Endothelial cell of hepatic sinusoid (primary cell): ENCODE results near the gene MNT.

Experiments
- in situ Hi-C: cut with HindIII; loops from 2 replicates; pipeline ENCODE4 v1.10.0; 2017; ENCODE audit warnings: low sequenced_read_pairs

Gene MNT

DNA sequence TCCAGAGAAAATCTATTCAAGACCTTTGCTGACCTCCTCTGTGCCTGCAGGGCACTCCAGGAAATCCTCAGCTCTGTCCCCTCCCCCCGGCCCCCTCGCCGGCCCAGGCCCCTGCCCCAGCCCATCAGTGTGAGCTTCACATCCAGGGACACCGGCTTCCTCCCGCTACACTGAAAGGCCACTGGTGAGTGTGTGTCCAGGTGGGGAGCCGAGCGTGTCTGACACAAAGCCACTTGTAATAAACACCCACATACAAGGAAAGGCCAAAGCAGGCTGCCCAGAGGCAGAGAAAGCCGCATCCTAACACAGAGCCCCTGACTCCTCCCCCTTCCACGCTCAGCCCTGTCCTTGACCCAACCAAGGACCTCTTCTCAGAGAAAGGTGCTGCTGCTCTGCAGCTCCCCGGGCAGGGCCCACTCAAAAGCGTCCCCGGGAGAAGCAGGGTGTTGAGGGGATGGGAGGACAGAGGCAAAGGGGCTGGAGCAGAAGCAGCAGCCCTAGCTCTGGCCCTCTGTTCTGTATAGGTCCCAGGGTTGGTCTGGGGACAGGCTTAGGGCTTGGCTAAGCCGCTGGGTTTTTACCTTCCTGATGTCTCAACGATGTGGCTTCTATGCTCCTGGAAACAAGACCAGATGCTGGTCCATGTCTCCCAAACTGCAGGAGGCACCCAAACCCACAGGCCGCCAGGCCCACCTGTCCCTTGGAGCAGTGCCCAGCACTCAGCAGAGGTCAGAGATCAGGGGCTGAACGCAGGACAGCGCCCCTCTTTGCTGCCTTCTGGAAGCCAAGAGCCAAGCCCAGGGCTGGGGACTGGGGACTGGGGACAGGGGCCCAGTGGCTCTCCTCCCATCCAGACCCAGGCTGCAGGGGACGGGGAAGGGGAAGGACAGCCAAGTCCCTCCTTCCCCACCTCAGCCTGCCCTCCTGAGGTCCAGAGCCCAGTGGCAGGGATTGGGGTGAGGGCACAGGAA is 15.3 kb downstream of the MNT start:
- in situ Hi-C loops = no loop called here

DNA sequence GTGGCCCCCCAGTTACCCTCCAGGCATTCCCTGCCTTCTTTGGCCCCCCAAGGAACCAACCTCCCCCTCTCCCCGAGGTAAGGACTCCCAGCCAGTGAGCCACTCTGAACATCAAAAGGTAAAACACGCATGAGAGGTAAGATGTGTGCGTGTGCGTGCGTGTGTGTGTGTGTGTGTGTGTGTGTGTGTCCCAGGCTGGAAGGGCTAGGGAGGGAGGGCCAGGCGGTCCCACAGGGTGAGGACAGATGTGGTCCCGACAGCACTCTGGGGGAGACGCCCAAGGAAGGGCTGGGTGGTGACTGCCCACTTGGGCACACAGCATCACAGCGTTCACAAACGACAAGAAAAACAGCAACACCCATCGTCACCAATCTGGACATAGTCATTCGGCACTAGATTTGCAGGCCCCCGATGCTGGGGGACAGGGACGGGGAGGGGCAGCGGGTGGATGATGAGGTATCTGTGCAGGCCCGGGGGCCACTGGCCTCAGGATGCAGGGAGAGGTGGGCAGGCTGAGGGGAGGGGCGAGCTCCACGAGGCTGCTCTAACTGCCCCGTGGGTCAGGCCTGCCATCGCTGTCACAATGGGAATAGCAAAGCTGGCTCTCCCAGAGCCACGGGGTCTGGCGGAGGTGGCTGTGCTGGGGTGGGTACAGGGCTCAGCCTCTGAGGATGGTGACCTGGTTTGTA is 16.3 kb downstream of the MNT start:
- in situ Hi-C loops = no loop called here

DNA sequence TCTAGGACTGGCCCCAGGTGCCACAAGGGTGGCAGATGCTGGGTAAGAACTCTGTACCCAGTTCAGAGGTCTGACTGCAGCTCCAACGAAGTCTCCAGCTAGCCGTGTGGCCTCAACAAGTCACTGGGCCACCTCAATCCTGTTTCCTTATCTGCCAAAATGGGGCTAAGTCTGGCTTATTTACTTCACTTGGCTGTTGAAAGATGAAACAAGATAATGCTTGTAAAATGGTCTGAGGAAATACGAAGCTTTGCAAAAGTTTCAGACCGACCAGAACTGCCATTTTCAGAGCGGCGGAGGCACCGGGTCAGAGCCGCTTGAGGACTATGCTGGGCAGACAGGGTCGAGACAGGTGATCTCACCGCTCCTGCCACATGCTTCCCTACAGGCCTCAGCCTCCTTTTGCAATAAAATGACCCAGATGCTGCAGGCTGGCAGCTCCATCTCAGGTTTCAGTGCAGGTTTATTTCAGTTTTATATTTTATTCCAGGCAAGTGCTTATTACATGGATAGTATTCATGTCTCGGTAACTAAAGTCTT is 17.2 kb downstream of the MNT start:
- in situ Hi-C loops = no loop called here

DNA sequence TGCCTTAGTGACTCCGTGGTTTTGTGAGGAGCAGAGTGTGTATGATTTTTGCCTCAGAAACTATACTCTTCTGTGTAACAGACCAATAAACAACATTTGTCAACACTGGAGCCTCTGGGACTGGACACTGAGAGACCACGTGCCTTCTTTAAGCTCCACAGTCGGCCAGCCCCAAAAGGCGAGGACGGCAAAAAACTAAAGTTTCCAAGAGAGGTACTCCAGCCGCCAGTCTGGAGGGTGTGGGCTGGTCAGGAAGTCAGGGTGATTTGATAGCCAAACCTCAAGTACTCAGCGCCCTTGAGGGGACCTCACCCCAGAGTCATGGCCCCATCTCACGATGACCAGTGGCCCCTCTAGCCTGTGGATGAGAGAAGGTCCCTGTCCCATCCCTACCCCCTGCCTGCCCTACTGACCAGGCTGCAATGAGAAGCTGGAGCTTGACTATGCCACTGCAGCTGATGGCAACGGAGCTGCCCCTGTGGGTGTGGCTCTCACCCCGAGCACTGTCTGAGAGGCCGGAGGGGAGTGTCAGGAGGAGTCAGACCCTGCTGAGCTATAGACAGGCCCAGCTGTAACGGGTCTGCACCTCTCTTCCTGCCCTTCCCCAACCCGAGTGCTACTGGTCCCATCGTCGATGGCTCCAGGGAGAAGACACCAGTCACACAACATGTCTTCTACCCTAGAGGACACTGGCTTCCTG is 19.8 kb downstream of the MNT start:
- in situ Hi-C loops = no loop called here

DNA sequence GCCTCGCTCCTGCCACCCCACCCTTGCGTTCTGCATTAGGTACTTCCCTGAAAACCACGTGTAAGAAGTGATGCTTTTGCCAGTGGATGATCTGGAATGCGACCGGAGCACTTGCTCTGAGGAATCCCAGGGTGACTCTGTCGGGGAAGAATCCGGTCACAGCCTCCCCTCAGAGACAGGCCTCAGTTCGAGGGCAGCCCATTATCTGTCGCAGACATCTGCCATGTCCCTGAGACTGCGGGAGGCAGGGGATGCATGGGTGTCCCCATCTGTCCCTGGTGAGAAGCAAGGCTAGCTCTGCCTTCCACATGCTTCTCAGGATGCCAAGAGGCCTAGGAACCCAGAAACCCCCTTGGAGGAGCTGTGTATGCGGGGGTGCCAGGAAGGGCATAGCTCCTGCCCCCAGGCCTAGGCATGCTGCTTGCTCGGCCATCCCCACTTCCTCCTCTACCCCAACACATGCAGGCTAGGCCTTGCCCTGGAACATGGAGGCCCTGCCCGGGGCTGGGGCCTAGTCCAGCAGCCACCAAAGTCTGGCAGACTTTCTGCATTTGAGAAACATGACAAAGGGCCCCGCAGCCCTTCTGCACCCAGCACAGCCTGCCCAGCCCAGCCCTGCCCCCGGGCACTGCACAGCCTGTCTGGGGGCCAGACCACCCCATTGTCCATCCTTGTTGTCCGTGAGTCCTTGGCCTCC is 20.5 kb downstream of the MNT start:
- in situ Hi-C loops = no loop called here

DNA sequence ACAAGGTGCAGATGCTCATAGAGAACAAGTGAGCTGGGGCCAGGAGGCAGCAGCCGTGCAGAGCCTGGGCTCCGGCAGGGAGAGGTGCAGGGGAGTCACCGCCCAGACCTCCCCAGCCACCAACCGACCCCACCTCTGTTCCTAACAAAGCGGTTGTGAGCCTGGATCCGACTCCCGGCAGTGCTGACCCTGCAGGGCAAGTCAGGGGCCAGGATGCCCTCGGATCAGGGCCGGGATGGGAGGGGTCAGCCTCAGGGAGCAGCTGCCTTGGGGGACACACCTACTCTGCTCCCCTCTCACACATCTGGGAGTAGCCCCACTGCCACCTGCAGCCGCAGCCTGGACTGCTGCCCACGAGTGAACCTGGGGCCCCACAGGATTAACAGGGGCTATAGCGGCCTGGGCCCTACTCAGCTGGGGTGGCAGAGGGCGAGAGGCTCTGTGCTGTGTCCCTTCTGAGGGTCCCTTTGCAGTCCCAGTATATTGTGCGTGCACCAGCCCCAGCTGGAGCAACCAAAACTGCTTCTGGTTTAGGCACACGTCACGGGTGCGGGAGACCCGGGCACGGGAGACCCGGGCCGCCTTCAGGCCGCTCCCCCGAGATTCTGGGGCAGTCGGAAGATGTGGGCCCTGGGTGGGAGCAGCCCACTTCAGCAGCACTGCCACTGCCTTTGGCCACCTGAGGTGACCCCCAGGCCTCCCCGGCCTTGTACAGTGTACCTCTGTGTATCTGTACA is 21.2 kb downstream of the MNT start:
- in situ Hi-C loops = no loop called here

DNA sequence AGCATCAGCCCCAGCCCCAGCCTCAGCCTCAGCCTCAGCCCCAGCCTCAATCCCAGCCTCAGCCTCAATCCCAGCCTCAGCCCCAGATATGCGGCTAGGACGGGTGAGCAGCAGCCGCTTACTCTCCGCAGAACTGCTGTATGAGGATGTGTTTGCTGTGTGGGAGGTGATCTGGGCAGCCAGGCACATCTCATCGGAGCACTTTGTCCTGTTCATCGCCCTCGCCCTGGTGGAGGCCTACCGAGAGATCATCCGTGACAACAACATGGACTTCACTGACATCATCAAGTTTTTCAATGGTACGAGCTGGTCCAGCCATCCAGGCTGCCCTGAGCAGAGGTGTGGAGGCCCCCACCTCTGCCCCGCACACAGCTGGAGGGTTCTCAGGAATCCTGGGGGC is 22.0 kb downstream of the MNT start:
- in situ Hi-C loops = no loop called here

DNA sequence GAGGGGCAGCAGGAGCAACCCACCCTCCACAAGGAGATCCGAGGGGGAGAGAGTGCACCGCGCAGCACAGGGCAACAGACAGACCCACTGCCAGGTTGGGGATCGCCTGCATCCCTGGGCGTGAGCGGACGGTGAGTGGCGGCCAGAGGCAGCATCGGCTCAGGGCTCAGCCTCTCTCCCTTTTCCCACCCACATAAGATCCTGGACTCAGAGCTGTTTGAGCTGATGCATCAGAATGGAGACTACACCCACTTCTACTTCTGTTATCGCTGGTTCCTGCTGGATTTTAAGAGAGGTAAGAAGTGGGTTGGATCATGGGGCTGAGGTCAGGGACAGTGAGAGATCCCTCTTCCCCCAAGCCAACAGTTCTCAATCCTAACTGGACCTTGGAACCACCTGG is 23.2 kb downstream of the MNT start:
- in situ Hi-C loops = no loop called here

DNA sequence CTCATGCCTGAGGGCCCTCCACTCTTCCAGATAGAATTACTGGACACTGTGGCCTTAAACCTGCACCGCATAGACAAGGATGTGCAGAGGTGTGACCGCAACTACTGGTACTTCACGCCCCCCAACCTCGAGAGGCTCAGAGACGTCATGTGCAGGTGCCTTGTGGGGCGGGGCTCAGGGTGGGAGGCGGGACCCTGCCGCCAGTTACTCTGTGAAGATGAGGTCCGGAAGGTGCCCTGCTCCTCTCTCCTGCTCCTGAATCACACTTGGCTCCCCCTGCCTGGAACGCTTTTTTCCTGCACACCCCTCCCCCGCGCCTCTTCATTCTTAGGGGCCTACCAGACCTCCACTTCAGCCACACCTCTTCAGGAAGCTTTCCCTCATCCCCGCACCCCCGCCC is 24.8 kb downstream of the MNT start:
- in situ Hi-C loops = no loop called here

DNA sequence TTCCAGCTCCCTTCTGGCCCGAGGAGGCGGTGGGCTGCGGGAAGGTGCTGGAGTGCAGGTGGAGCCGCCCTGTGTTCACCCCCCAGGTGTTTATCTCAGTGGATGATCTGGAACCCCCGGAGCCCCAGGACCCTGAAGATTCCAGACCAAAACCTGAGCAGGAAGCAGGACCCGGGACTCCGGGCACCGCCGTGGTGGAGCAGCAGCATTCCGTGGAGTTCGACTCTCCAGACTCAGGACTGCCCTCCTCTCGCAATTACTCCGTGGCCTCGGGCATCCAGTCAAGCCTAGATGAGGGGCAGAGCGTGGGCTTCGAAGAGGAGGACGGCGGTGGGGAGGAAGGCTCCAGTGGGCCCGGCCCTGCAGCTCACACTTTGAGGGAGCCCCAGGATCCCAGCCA is 25.5 kb downstream of the MNT start:
- in situ Hi-C loops = no loop called here

DNA sequence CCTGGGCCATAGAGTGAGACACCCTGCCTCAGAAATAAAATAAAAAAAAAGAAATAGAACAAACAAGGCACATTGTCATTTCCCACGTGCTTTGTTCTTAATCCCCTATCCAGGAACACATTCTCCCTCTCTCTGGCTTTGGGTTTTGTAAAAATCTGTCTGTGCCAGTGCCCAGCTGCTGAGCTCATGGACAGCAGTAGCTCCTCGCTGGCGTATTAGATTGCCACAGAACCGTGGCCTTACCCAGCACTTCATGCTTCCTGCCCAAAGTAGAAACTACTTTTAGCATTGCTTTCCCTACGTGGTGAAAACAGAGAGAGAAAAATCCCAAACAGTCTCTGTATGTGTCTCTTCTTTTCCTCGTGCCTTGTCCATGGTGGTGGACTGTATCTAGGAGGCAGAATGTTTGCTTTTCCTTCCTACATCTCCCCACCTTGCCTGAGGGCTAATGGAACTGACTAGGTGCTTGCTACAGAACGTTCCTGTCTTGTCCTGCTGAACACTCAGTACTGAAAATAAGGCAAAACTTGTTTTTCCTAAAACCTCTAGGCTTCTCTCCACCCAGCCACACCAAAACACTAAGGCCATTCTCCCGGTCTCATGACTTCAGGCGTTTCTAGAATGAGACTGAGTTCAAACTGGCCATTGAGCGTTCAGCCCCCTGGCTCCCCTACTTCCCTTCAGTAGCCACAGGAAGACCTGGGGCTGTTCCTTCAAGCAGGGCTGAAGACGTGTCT is 26.1 kb downstream of the MNT start:
- in situ Hi-C loops = no loop called here

DNA sequence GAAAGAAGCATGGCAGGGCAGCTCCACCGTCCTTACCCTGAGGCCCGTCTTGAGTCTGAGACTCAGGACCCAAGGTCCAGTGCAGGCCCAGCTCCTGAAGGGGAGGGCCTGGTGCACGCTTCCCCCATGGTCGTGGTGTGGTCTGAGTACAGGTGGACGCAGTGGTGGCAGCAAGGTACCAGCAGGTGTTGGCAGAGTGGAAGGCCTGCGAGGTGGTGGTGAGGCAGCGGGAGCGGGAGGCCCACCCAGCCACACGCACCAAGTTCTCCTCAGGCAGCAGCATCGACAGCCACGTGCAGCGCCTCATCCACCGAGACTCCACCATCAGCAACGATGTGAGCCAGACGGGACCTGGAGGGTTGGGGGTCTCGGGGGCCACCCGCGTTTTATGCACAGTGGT is 27.7 kb downstream of the MNT start:
- in situ Hi-C loops = no loop called here

DNA sequence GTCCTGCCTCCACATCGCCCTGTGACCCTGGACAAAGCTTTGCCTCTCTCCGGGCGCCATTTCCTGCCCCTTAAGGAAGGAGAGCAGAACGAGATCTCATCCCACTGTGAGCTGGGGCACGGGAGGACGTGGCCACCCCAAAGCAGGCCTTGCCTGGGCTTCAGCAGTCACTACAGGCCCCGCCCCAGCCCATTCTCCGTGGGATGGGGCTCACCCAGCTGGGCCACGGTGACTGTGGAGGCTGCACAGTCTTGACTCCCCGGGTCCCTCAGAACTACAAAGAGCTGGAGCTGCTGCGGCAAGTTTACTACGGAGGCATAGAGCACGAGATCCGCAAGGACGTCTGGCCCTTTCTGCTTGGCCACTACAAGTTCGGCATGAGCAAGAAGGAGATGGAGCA is 28.2 kb downstream of the MNT start:
- in situ Hi-C loops = no loop called here

DNA sequence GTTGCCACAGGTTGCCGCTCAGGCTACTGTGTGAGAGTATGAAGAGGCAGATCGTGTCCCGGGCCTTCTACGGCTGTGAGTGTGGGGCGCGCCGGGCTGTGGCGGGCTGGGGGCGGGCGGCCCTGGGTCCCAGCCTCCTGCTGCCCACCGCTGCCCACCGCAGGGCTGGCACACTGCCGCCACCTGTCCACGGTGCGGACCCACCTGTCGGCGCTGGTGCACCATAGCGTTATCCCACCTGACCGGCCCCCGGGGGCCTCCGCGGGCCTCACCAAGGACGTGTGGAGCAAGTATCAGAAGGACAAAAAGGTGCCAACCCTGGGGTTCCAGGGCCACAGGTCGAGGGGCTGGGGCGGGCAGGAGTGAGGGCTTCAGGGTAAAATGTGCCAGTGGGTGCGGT is 28.7 kb downstream of the MNT start:
- in situ Hi-C loops = no loop called here

DNA sequence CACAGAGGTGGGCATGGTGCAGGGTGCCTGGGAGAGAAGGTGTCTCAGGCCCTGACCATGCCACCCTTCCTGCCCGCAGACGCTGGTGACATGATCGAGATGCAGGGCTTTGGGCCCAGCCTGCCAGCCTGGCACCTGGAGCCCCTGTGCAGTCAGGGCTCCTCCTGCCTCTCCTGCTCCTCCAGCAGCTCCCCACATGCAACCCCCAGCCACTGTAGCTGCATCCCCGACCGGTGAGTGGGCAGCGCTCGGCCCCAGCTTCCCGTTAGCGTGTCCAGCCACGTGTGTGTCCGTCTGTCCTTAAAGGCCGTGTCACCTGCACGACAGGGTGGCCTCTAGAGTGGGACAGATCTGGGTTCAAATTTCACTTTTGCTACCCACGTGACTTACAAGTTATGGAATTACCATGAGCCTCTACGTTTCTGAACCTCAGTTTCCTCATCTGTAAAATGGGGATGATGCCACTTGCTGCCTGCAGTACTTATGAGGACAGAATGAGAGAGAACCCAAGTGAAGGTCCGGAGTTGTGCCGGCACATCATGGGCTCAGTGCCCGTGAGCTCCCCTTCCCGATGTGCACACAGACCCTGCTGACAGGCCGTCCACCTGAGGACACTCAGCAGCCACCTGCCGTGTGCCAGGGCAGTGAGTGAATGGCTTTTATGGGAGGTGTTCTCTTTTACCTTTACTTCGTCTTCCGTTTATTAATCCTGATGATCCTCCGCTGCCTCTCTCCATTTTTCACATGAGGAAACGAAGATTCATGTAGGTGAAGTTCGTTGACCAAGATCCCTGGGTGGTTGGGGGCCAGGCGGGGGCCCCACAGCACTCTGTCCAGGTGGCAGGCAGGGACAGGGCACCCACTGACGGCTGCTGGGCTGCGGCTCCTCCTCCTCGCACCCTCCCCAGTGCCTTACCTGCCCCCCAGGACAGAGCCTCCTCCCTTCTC is 29.4 kb downstream of the MNT start:
- in situ Hi-C loops = no loop called here

DNA sequence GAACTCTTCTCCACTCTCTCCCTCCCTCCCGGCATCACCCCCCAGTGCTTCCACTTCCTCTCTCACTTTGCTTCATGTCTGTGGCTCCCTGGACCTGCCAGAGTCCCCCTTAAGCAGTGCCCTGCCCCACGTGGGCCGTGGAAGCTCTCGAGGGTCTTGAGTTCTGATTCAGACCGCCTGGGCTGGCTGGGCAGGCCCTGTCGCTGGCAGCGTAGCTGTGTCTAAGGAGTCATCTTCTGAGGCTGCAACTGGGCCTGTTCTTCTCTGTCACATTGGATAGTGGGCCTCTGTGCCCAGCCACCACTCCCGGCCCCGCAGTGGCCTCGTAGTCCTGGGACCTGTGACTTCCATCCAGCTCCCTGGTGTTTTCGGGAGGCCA is 30.7 kb downstream of the MNT start:
- in situ Hi-C loops = no loop called here

DNA sequence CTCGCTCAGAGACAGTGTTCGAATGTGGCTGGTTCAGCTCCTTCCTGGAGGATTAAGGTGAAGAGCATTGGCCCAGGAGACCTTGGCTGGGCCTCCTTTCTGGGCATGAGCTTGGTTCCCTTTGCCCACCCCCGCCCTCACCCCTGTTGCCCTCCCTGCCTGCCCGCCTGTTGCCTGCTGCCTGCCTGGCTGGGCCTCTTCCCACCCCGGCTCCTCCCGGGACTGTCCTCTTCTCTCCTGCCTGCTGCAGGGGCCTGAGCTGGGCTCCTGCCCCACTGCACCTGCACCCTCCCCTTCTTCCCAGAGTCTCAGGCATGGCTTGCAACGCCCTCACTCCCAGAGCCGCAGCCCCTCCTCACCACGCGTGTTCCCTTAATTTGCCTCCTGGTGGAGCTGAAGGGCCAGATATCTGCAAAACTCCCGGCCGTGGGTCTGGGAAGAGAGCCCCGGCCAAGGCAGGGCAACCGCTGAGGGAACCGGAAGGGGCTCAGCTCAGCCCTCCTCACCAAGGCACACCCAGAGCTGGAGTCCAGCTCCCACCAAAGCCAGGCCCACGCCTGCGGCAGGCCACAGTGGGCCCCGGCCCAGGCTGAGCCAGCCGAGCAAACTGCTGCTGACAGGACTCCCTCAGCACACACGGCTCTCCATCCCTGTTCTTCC is 31.2 kb downstream of the MNT start:
- in situ Hi-C loops = no loop called here

DNA sequence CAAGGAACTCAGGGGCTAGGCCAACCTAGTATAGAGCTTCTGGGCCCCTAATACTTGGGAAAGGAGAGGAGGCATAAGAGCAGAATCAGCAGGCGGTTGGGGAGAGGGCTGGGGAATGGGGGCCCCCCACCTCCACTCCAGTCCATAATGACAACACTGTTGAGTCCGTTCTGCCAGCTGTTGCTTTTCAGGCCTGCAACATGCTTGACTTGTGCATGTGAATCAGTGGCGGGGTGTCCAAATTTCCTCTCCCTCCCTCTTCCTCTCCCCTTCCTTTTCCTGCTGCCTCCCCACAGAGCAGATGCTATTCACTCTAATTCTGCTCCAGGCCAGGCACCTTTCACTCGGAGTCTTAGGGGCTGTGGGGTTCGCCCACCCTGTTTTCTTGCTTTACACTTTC is 31.8 kb downstream of the MNT start:
- in situ Hi-C loops = no loop called here
